PC-3 (cell line): ENCODE results near the gene KRT3. TPM values are rescaled to one million over a fixed set of nuclear protein-coding genes. Genes with fewer than 3 reads are reported as not detected.

Experiments used
- ATAC-seq: fragments of 200-7000 bp; cut with Tn5 transposase; 2 replicates; pipeline ENCODE4 v1.9.1; 2020; ENCODE audit warnings: mild to moderate bottlenecking, moderate library complexity
- BruUV-seq: library from RNA; stranded (reverse); fragments of 400-500 nt; replicated peaks from 2 replicates; lab custom pipeline; 2021; lab: Mats Ljungman, UMichigan
- CTCF ChIA-PET: fragments of 300-600 bp; sonication (Branson Sonifier 250); formaldehyde crosslinking; loops from one replicate; lab custom pipeline; 2022; ENCODE audit warnings: antibody characterized with exemption; lab: Charles Lee
- POLR2A ChIA-PET: fragments of 300-600 bp; sonication (Branson Sonifier 250); formaldehyde crosslinking; loops from one replicate; lab custom pipeline; 2022; ENCODE audit warnings: antibody characterized with exemption; ENCODE audit not compliant: unreplicated experiment; lab: Charles Lee
- DNase-seq: peaks from one replicate; pipeline ENCODE4 v3.0.0-alpha.2; 2015
- H2AFZ ChIP-seq: fragments of 300-600 bp; sonication (generic); 2 replicates; pipeline ENCODE4 v1.6.0; 2016; ENCODE audit warnings: antibody characterized with exemption, low read length
- H3F3A ChIP-seq: fragments of 300-600 bp; sonication (generic); one replicate; pipeline ENCODE4 v1.6.0; 2017; ENCODE audit warnings: antibody characterized with exemption, low read length, control low read depth, mild to moderate bottlenecking; ENCODE audit not compliant: unreplicated experiment
- H3K27ac ChIP-seq: fragments of 300-600 bp; sonication (generic); 2 replicates; pipeline ENCODE4 v1.5.1; 2016; ENCODE audit warnings: mild to moderate bottlenecking, low read length
- H3K27me3 ChIP-seq: fragments of 300-600 bp; sonication (generic); 2 replicates; pipeline ENCODE4 v1.6.1; 2016; ENCODE audit warnings: low read length, mixed read lengths
- H3K36me3 ChIP-seq: fragments of 300-600 bp; sonication (generic); 2 replicates; pipeline ENCODE4 v1.6.1; 2016; ENCODE audit warnings: low read depth, mixed run types, low read length, mixed read lengths
- H3K4me1 ChIP-seq: fragments of 300-600 bp; sonication (generic); 2 replicates; pipeline ENCODE4 v1.5.1; 2016; ENCODE audit warnings: low read length; ENCODE audit not compliant: insufficient read depth
- H3K4me2 ChIP-seq: fragments of 300-600 bp; sonication (generic); 2 replicates; pipeline ENCODE4 v1.6.0; 2016; ENCODE audit warnings: low read length
- H3K4me3 ChIP-seq: fragments of 300-600 bp; sonication (generic); 2 replicates; pipeline ENCODE4 v1.5.1; 2016; ENCODE audit warnings: mild to moderate bottlenecking, low read length, mixed read lengths
- H3K79me2 ChIP-seq: fragments of 300-600 bp; sonication (generic); 2 replicates; pipeline ENCODE4 v1.6.1; 2017; ENCODE audit warnings: low read length, mixed read lengths
- H3K9ac ChIP-seq: fragments of 300-600 bp; sonication (generic); 2 replicates; pipeline ENCODE4 v1.6.0; 2016; ENCODE audit warnings: mild to moderate bottlenecking, low read length
- H3K9me2 ChIP-seq: fragments of 300-600 bp; sonication (generic); replicated peaks from 2 replicates; pipeline ENCODE4 v1.6.1; 2016; ENCODE audit warnings: mixed run types, low read length, mixed read lengths
- H3K9me3 ChIP-seq: fragments of 300-600 bp; sonication (generic); 2 replicates; pipeline ENCODE4 v1.6.1; 2016; ENCODE audit warnings: low read length, mixed read lengths
- H4K20me1 ChIP-seq: fragments of 300-600 bp; sonication (generic); 2 replicates; pipeline ENCODE4 v1.6.1; 2016; ENCODE audit warnings: low read length, mixed read lengths
- EZH2 ChIP-seq: fragments of 300-600 bp; sonication (generic); IDR thresholded peaks from one replicate; pipeline ENCODE4 v1.6.1; 2017; ENCODE audit warnings: antibody characterized with exemption, mild to moderate bottlenecking, low read length; ENCODE audit not compliant: unreplicated experiment
- EZH2phosphoT487 ChIP-seq: fragments of 300-600 bp; sonication (generic); IDR thresholded peaks from 2 replicates; pipeline ENCODE4 v1.6.1; 2018; ENCODE audit warnings: mild to moderate bottlenecking, antibody characterized with exemption, low read length, borderline replicate concordance
- intact Hi-C: fragments of 100-400 bp; cut with micrococcal nuclease; formaldehyde crosslinking; loops from 2 replicates; pipeline ENCODE4 v1.9.0; 2023
- total RNA-seq: library from RNA; depleted of rRNA; stranded (reverse); fragments of >200 nt; gene quantifications from 2 replicates; pipeline ENCODE4 v1.2.3, GENCODE V29; 2014
- TF ChIP-seq, protein P1 (sequence below): fragments of 300-600 bp; sonication (generic); conservative IDR thresholded peaks from 2 replicates; pipeline ENCODE4 v1.5.1; 2017; ENCODE audit warnings: antibody characterized with exemption, low read depth, mild to moderate bottlenecking, low read length

KRT3 gene
- total RNA-seq, 1 experiment from 2014 or later, result 0.33 TPM

DNA sequence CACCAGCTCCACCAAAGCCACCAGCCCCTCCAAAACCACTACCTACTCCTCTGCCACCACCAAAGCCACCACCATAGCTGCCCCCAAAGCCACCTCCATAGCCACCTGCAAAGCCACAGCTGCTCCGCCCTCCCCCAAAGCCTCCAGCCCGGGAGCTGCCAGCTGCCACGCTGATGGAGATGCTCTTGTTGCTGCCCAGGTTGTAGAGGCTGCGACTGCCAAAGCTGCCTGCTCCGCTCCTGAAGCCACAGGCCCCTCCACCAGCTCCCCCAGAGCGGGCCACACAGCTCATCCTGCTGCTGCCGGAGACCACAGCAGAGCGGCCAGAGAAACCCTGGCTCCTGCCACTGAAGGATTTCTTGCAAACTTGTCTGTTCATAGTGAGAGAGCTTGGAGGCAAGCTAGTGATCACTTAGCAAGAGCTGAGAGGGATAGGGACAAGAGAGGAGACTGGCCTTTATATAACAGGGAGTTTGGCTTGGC lies 19.0 kb downstream of the KRT3 start, which contains the start of gene KRT76:
Gene KRT76 (minus strand): TSS at position 433 of the 483 bp plus-strand sequence. CDS start 54 bp downstream, at position 379.
- Histone ChIP-seq H2AFZ (no peak within 1 kb of the TSS), H3K36me3 (no peaks in the 10 kb centered on the region), H3K4me2 (no peak within 1 kb of the TSS), H3K9me3 (no peaks in the 10 kb centered on the region), H4K20me1 (no peaks in the 10 kb centered on the region), H3K79me2 (no peaks in the 10 kb centered on the region), H3K9ac (no peak within 1 kb of the TSS), H3K9me2 (no peaks in the 10 kb centered on the region), H3K27me3 (peaks cover 17% of the 10 kb centered on the region), H3K4me3 (no peak within 1 kb of the TSS), H3K4me1 (no peaks in the 10 kb centered on the region), H3F3A (no peaks in the 10 kb centered on the region), H3K27ac (no peak within 1 kb of the TSS)
- BruUV-seq, result no TSS peak
- ChIA-PET POLR2A (no interaction called here), CTCF (interaction anchor here (0.5 kb wide), 1 partner anchor 118 kb away, joined by 4 read pairs; no protein-coding TSS in a partner anchor)
- DNase-seq (no peak), ATAC-seq (no peak)
- TF ChIP-seq, protein P1, sequence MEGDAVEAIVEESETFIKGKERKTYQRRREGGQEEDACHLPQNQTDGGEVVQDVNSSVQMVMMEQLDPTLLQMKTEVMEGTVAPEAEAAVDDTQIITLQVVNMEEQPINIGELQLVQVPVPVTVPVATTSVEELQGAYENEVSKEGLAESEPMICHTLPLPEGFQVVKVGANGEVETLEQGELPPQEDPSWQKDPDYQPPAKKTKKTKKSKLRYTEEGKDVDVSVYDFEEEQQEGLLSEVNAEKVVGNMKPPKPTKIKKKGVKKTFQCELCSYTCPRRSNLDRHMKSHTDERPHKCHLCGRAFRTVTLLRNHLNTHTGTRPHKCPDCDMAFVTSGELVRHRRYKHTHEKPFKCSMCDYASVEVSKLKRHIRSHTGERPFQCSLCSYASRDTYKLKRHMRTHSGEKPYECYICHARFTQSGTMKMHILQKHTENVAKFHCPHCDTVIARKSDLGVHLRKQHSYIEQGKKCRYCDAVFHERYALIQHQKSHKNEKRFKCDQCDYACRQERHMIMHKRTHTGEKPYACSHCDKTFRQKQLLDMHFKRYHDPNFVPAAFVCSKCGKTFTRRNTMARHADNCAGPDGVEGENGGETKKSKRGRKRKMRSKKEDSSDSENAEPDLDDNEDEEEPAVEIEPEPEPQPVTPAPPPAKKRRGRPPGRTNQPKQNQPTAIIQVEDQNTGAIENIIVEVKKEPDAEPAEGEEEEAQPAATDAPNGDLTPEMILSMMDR, result no peak
- TF ChIP-seq EZH2 (no peak), EZH2phosphoT487 (no peak)
- intact Hi-C loops, result no loop called here

DNA sequence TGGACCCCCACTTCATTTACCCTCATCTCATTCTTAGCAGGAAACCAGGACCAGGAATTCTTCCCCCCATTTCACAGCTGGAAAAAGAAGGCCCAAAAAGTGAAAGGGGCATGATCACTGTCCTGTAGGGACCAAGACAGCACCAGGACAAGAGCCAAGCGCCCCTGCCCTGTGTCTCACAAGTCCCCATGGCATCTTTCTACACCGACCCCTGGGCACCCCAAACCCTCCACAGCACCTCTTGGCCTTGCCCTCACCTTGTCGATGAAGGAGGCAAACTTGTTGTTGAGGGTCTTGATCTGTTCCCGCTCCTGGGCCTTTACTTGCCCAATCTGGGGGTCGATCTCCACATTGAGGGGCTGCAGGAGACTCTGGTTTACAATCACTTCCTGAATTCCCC lies 19.5 kb downstream of the KRT3 start:
- Histone ChIP-seq H3K4me1 (no peaks in the 10 kb centered on the region), H3K4me2 (no peak overlapping the region), H3F3A (no peaks in the 10 kb centered on the region), H3K9me3 (no peaks in the 10 kb centered on the region), H3K4me3 (no peak overlapping the region), H2AFZ (no peak overlapping the region), H3K27ac (no peak overlapping the region), H3K9ac (no peak overlapping the region), H3K27me3 (peaks cover 20% of the 10 kb centered on the region), H3K79me2 (no peaks in the 10 kb centered on the region), H4K20me1 (no peaks in the 10 kb centered on the region), H3K36me3 (no peaks in the 10 kb centered on the region), H3K9me2 (no peaks in the 10 kb centered on the region)
- no TSS peak for BruUV-seq
- DNase-seq (no peak), ATAC-seq (no peak)
- ChIA-PET CTCF (interaction anchor here (0.5 kb wide), 1 partner anchor 118 kb away, joined by 4 read pairs; no protein-coding TSS in a partner anchor), POLR2A (no interaction called here)
- no peak for TF ChIP-seq EZH2
- TF ChIP-seq, protein P1, result no peak
- TF ChIP-seq EZH2phosphoT487, result no peak
- intact Hi-C loops, result no loop called here

DNA sequence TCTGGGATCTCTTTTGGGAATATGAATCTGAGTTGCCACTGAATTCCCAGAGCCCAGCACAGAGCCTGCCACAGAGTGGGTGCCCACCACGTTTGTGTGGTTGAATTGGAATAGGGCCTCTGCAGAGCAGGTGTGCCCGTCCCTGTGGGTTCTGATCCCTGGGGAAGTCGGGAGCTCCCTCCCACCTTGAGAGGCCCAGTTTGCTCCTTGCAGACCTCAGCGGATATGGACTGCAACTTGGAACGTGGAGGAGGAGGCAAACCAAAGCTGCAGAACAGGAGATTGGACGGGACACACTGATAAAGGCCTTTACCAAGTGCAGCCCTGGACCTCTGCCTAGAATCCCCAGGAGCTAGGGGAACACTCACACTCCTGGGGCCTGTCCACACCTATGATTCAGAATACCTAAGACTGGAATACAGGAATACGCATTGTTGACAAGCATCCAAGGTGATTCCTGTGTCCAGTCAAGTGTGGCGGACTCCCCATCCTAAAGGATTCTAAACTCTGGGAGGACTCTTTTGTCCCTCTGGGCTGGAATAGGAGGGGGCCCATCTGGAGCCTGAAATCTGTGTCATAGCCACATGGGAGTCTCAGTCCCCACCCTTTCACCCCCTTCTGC lies 21.2 kb downstream of the KRT3 start:
- Histone ChIP-seq H3K4me1 (no peaks in the 10 kb centered on the region), H2AFZ (no peak overlapping the region), H3K9me2 (no peaks in the 10 kb centered on the region), H3K27ac (no peak overlapping the region), H3K9ac (no peak overlapping the region), H3K9me3 (no peaks in the 10 kb centered on the region), H3F3A (no peaks in the 10 kb centered on the region), H3K36me3 (no peaks in the 10 kb centered on the region), H3K79me2 (no peaks in the 10 kb centered on the region), H3K4me3 (no peak overlapping the region), H3K27me3 (peaks cover 18% of the 10 kb centered on the region), H4K20me1 (no peaks in the 10 kb centered on the region), H3K4me2 (no peak overlapping the region)
- ATAC-seq (no peak), DNase-seq (peak; percentile 34)
- BruUV-seq, result no TSS peak
- TF ChIP-seq EZH2phosphoT487, result no peak
- TF ChIP-seq, protein P1, result no peak
- TF ChIP-seq EZH2, result no peak
- ChIA-PET CTCF (interaction anchor here (0.7 kb wide), 1 partner anchor 102 kb away, joined by 3 read pairs; no protein-coding TSS in a partner anchor), POLR2A (no interaction called here)
- intact Hi-C loops, result no loop called here
